HepG2 (cell line): ENCODE data around the gene PRR29. TPM values are rescaled to one million over a fixed set of nuclear protein-coding genes. Genes with fewer than 3 reads are reported as not detected.

Experiments
- ATAC-seq: fragments of 200-7000 bp; cut with Tn5 transposase; 3 replicates; pipeline ENCODE4 v1.9.1; 2020; ENCODE audit warnings: mild to moderate bottlenecking, moderate library complexity
- BruUV-seq: library from RNA; stranded (reverse); fragments of 400-500 nt; replicated peaks from 2 replicates; lab custom pipeline; 2021; lab: Mats Ljungman, UMichigan
- CTCF ChIA-PET: fragments of 300-600 bp; formaldehyde crosslinking; extraction: SDS; loops from one replicate; lab custom pipeline; 2021; ENCODE audit warnings: low total read pairs, inconsistent platforms, low intra/inter-chr PET ratio; lab: Yijun Ruan, JAX
- POLR2A ChIA-PET: fragments of 350-600 bp; sonication (Branson Sonifier 250); formaldehyde crosslinking; loops from one replicate; lab custom pipeline; 2020; ENCODE audit warnings: antibody characterized with exemption, inconsistent platforms; lab: Yijun Ruan, JAX
- DNase-seq: peaks from one replicate; pipeline ENCODE4 v3.0.0-alpha.2; 2015; ENCODE audit warnings: low spot score
- FAIRE-seq: peaks from 3 replicates; lab custom pipeline; 2011; peaks lifted over from hg19 to GRCh38; lab: Jason Lieb, UNC
- H2AFZ ChIP-seq: one replicate; pipeline ENCODE4 v1.6.1; 2011; ENCODE audit warnings: low read length, inconsistent platforms
- H3K27ac ChIP-seq: fragments of 300-600 bp; 3 replicates; pipeline ENCODE4 v1.8.0; 2011; ENCODE audit warnings: mixed run types, mild to moderate bottlenecking, mixed read lengths, low read length, inconsistent platforms; ENCODE audit not compliant: insufficient read depth; ENCODE audit errors: extremely low read length
- H3K27me3 ChIP-seq, 2 experiments: fragments of 200-600 bp in 1 of 2; 2 replicates in 1 of 2; 3 replicates in 1 of 2; pipeline versions ENCODE4 v1.6.0 to v1.8.0; 2011; ENCODE audit warnings: low read length in 2 of 2, mild to moderate bottlenecking in 2 of 2, moderate library complexity in 2 of 2, inconsistent platforms in 1 of 2; ENCODE audit not compliant: insufficient read depth in 2 of 2, control insufficient read depth in 1 of 2
- H3K36me3 ChIP-seq, 2 experiments: fragments of 200-600 bp in 1 of 2; replicated peaks in 1 of 2; 2 replicates in 1 of 2; 3 replicates in 1 of 2; pipeline versions ENCODE4 v1.5.1 to v1.8.0; 2011; ENCODE audit warnings: low read length in 2 of 2, inconsistent platforms in 1 of 2; ENCODE audit not compliant: insufficient read depth in 2 of 2, control insufficient read depth in 1 of 2
- H3K4me1 ChIP-seq: 2 replicates; pipeline ENCODE4 v1.5.1; 2012; ENCODE audit warnings: low read length, inconsistent platforms; ENCODE audit not compliant: insufficient read depth
- H3K4me2 ChIP-seq: 2 replicates; pipeline ENCODE4 v1.6.0; 2011; ENCODE audit warnings: low read depth, low read length, inconsistent platforms
- H3K4me3 ChIP-seq, 3 experiments: fragments of 200-600 bp in 1 of 3; sonication (generic), shearing (Covaris generic) in 1 of 3; replicated peaks in 1 of 3; 2 replicates each; pipeline ENCODE4 v1.5.1; 2011 to 2016; ENCODE audit warnings: low read length in 3 of 3, inconsistent platforms in 2 of 3, low read depth in 2 of 3, mild to moderate bottlenecking in 2 of 3, control low read depth in 1 of 3, mixed read lengths in 1 of 3; ENCODE audit not compliant: insufficient read depth in 1 of 3
- H3K79me2 ChIP-seq: one replicate; pipeline ENCODE4 v1.6.1; 2011; ENCODE audit warnings: low read length, inconsistent platforms; ENCODE audit not compliant: insufficient read depth
- H3K9ac ChIP-seq: 2 replicates; pipeline ENCODE4 v1.6.0; 2011; ENCODE audit warnings: mild to moderate bottlenecking, low read depth, low read length, inconsistent platforms; ENCODE audit not compliant: insufficient read depth
- H3K9me3 ChIP-seq: 2 replicates; pipeline ENCODE4 v1.5.1; 2012; ENCODE audit warnings: mild to moderate bottlenecking, low read length
- H4K20me1 ChIP-seq: 2 replicates; pipeline ENCODE4 v1.6.0; 2011; ENCODE audit warnings: inconsistent platforms, mild to moderate bottlenecking, low read length, moderate library complexity; ENCODE audit not compliant: insufficient read depth
- ATF3 ChIP-seq: sonication (generic); formaldehyde crosslinking; IDR thresholded peaks from 2 replicates; pipeline ENCODE4 v1.4.0; 2020; ENCODE audit warnings: missing genetic modification reagents
- CBX5 ChIP-seq: sonication (generic); formaldehyde crosslinking; IDR thresholded peaks from 2 replicates; pipeline ENCODE4 v1.4.0; 2020; ENCODE audit warnings: missing genetic modification reagents, borderline replicate concordance
- EED ChIP-seq: sonication (generic); formaldehyde crosslinking; IDR thresholded peaks from 2 replicates; pipeline ENCODE4 v1.5.0; 2020; ENCODE audit warnings: mild to moderate bottlenecking, missing genetic modification reagents
- GTF3A ChIP-seq: sonication (generic); formaldehyde crosslinking; conservative IDR thresholded peaks from 2 replicates; pipeline ENCODE4 v1.4.0; 2020; ENCODE audit warnings: mild to moderate bottlenecking, missing genetic modification reagents
- KMT2A ChIP-seq: sonication (generic); formaldehyde crosslinking; IDR thresholded peaks from 2 replicates; pipeline ENCODE4 v1.4.0; 2020; ENCODE audit warnings: missing genetic modification reagents
- MTA3 ChIP-seq: sonication (generic); formaldehyde crosslinking; IDR thresholded peaks from 2 replicates; pipeline ENCODE4 v1.4.0; 2020; ENCODE audit warnings: missing genetic modification reagents
- NFKBIZ ChIP-seq: IDR thresholded peaks from 2 replicates; pipeline ENCODE4 v1.6.1; 2018; ENCODE audit warnings: missing genetic modification reagents, missing compliant biosample characterization
- NFYB ChIP-seq: sonication (generic); formaldehyde crosslinking; IDR thresholded peaks from 2 replicates; pipeline ENCODE4 v1.4.0; 2020; ENCODE audit warnings: missing genetic modification reagents
- ZFP82 ChIP-seq: sonication (generic); formaldehyde crosslinking; IDR thresholded peaks from 2 replicates; pipeline ENCODE4 v1.5.1; 2020; ENCODE audit warnings: mild to moderate bottlenecking, missing genetic modification reagents, borderline replicate concordance
- ZNF282 ChIP-seq: fragments of 450-650 bp; IDR thresholded peaks from 2 replicates; pipeline ENCODE4 v1.6.1; 2018; ENCODE audit not compliant: partially characterized antibody
- ZNF746 ChIP-seq: sonication (generic); formaldehyde crosslinking; IDR thresholded peaks from 2 replicates; pipeline ENCODE4 v1.8.0; 2022; ENCODE audit warnings: mild to moderate bottlenecking, missing genetic modification reagents
- ZNF841 ChIP-seq: sonication (generic); formaldehyde crosslinking; IDR thresholded peaks from 2 replicates; pipeline ENCODE4 v1.8.1; 2023; ENCODE audit warnings: missing genetic modification reagents, borderline replicate concordance
- whole genome bisulfite sequencing: methylation state at CpG from one replicate; pipeline ENCODE4 v1.1.6; 2017; ENCODE audit warnings: low lambda C conversion rate; 5-methylcytosine and 5-hydroxymethylcytosine counted together
- in situ Hi-C: cut with HindIII; loops from 2 replicates; pipeline ENCODE4 v1.10.0; 2017; ENCODE audit warnings: low pct_unique_long_range_greater_than_20kb; ENCODE audit not compliant: extremely low pct_ligation_motif_present
- intact Hi-C: fragments of 100-400 bp; cut with micrococcal nuclease; formaldehyde crosslinking; loops from one replicate; pipeline ENCODE4 v1.10.0; 2022; ENCODE audit not compliant: unreplicated experiment
- polyA plus RNA-seq, 8 experiments: library from polyadenylated mRNA; depleted of rRNA in 3 of 8; stranded (reverse) in 7 of 8; unstranded in 1 of 8; fragments of >200 nt; fragmentation: Illumina TruSeq in 4 of 8; extraction: Trizol in 4 of 8; gene quantifications; 2 replicates each; pipeline versions ENCODE4 v1.2.1 to v1.2.3, GENCODE V29; 2011 to 2016; ENCODE audit warnings: low read depth in 4 of 8, missing spikeins in 1 of 8, mixed read lengths in 1 of 8; ENCODE audit not compliant: insufficient read depth in 1 of 8
- total RNA-seq, 5 experiments: library from RNA; depleted of rRNA; stranded (reverse); fragments of >200 nt; fragmentation: Illumina TruSeq; extraction: Trizol; gene quantifications; 2 replicates each; pipeline ENCODE4 v1.2.3, GENCODE V29; 2016; ENCODE audit warnings: low read depth in 1 of 5

PRR29 gene
- total and polyA plus RNA-seq, 2 of the 13 experiments (the other 11 are each of a cell fraction or from before 2014, with no cell fraction given): 0.07 to 0.20 TPM

- Histone ChIP-seq H3K27ac (no peak overlapping the region), H3K79me2 (no peaks in the 10 kb centered on the region), H3K4me1 (no peaks in the 10 kb centered on the region), H4K20me1 (no peaks in the 10 kb centered on the region), H2AFZ (no peak overlapping the region), H3K4me2 (no peak overlapping the region), H3K4me3 (no peak overlapping the region), H3K36me3 (peaks cover 43 to 81% of the 10 kb centered on the region in 2 experiments), H3K9me3 (no peaks in the 10 kb centered on the region), H3K27me3 (no peaks in the 10 kb centered on the region), H3K9ac (no peak overlapping the region)
- no peak for TF ChIP-seq EED (CRISPR knock-in tag)
- TF ChIP-seq NFKBIZ (CRISPR knock-in tag): no peak
- no peak for TF ChIP-seq GTF3A (CRISPR knock-in tag)
- no peak for TF ChIP-seq NFYB (CRISPR knock-in tag)
- TF ChIP-seq CBX5: no peak
- no peak for TF ChIP-seq ZNF841 (CRISPR knock-in tag)
- no peak for TF ChIP-seq ATF3 (CRISPR knock-in tag)
- no peak for TF ChIP-seq KMT2A
- no peak for TF ChIP-seq ZNF746 (CRISPR knock-in tag)
- TF ChIP-seq ZFP82 (CRISPR knock-in tag): no peak
- no peak for TF ChIP-seq ZNF282
- TF ChIP-seq MTA3 (CRISPR knock-in tag): no peak
- ATAC-seq (no peak), FAIRE-seq (no peak), DNase-seq (no peak)
- intact Hi-C loops: no loop called here
- BruUV-seq: no TSS peak
- POLR2A ChIA-PET: interaction anchor here (0.7 kb wide), 1 partner anchor 20 kb away, joined by 3 read pairs; no protein-coding TSS in a partner anchor
- in situ Hi-C loops: no loop called here
- CTCF ChIA-PET: no interaction called here
- WGBS: 63% methylated on average over 1 of the region's 1 CpG
Measured at GRCh38 chr17:64051153-64051552, 53.0 kb downstream of the PRR29 start.
